ENCODE measurements around the gene BMPR2. TPM values are rescaled to one million over a fixed set of nuclear protein-coding genes. Genes with fewer than 3 reads are reported as not detected.
A peak's percentile ranks its signal among the peaks of the same experiment; 100 is the strongest.
"Not testable (repeated sequence)": the region's sequence is repeated elsewhere in the genome, so short reads cannot be mapped to it uniquely, and the experiment has no call there.

BMPR2 gene
- total RNA-seq, 1 experiment from 2014 or later, result 11.4 TPM

- in situ Hi-C loops (cut with HindIII; ENCODE audit: low pct_unique_long_range_greater_than_20kb, low sequenced_read_pairs), result no loop called here
- DNase-seq (ENCODE audit: low read depth, low spot score), result peak; percentile 90
Observed at GRCh38 chr2:202494300-202495229, 118.4 kb downstream of the BMPR2 start.

GRCh38 chr2:202495230-202495604, 119.1 kb downstream of the BMPR2 start:
- DNase-seq (ENCODE audit: low read depth, low spot score), result no peak
- in situ Hi-C loops (cut with HindIII; ENCODE audit: low pct_unique_long_range_greater_than_20kb, low sequenced_read_pairs), result no loop called here

GRCh38 chr2:202496835-202497472, 120.8 kb downstream of the BMPR2 start:
- DNase-seq (ENCODE audit: low read depth, low spot score); in situ Hi-C loops (cut with HindIII; ENCODE audit: low pct_unique_long_range_greater_than_20kb, low sequenced_read_pairs): not testable (repeated sequence)

- in situ Hi-C loops (cut with HindIII; ENCODE audit: low pct_unique_long_range_greater_than_20kb, low sequenced_read_pairs); DNase-seq (ENCODE audit: low read depth, low spot score): not testable (repeated sequence)
Observed at GRCh38 chr2:202497473-202497866, 121.3 kb downstream of the BMPR2 start.

GRCh38 chr2:202499841-202500240, 123.7 kb downstream of the BMPR2 start:
- in situ Hi-C loops (cut with HindIII; ENCODE audit: low pct_unique_long_range_greater_than_20kb, low sequenced_read_pairs); DNase-seq (ENCODE audit: low read depth, low spot score): not testable (repeated sequence)

GRCh38 chr2:202503276-202503675, 127.1 kb downstream of the BMPR2 start:
- DNase-seq (ENCODE audit: low read depth, low spot score); in situ Hi-C loops (cut with HindIII; ENCODE audit: low pct_unique_long_range_greater_than_20kb, low sequenced_read_pairs): not testable (repeated sequence)

GRCh38 chr2:202508686-202509085, 132.6 kb downstream of the BMPR2 start:
- no peak for DNase-seq (ENCODE audit: low read depth, low spot score)
- in situ Hi-C loops (cut with HindIII; ENCODE audit: low pct_unique_long_range_greater_than_20kb, low sequenced_read_pairs), result no loop called here

GRCh38 chr2:202510911-202511310, 134.8 kb downstream of the BMPR2 start:
- in situ Hi-C loops (cut with HindIII; ENCODE audit: low pct_unique_long_range_greater_than_20kb, low sequenced_read_pairs), result no loop called here
- DNase-seq (ENCODE audit: low read depth, low spot score), result no peak

GRCh38 chr2:202512176-202512575, 136.0 kb downstream of the BMPR2 start:
- in situ Hi-C loops (cut with HindIII; ENCODE audit: low pct_unique_long_range_greater_than_20kb, low sequenced_read_pairs), result no loop called here
- DNase-seq (ENCODE audit: low read depth, low spot score), result no peak

- DNase-seq (ENCODE audit: low read depth, low spot score), result no peak
- in situ Hi-C loops (cut with HindIII; ENCODE audit: low pct_unique_long_range_greater_than_20kb, low sequenced_read_pairs), result no loop called here
Observed at GRCh38 chr2:202514732-202515131, 138.6 kb downstream of the BMPR2 start.

- no peak for DNase-seq (ENCODE audit: low read depth, low spot score)
- in situ Hi-C loops (cut with HindIII; ENCODE audit: low pct_unique_long_range_greater_than_20kb, low sequenced_read_pairs), result no loop called here
Observed at GRCh38 chr2:202519453-202519852, 143.3 kb downstream of the BMPR2 start.

- in situ Hi-C loops (cut with HindIII; ENCODE audit: low pct_unique_long_range_greater_than_20kb, low sequenced_read_pairs), result no loop called here
- DNase-seq (ENCODE audit: low read depth, low spot score), result no peak
Observed at GRCh38 chr2:202521470-202521869, 145.3 kb downstream of the BMPR2 start.

- DNase-seq (ENCODE audit: low read depth, low spot score), result no peak
- in situ Hi-C loops (cut with HindIII; ENCODE audit: low pct_unique_long_range_greater_than_20kb, low sequenced_read_pairs), result no loop called here
Observed at GRCh38 chr2:202529389-202529788, 153.3 kb downstream of the BMPR2 start.

GRCh38 chr2:202530038-202530437, 153.9 kb downstream of the BMPR2 start:
- in situ Hi-C loops (cut with HindIII; ENCODE audit: low pct_unique_long_range_greater_than_20kb, low sequenced_read_pairs), result no loop called here
- DNase-seq (ENCODE audit: low read depth, low spot score), result no peak

GRCh38 chr2:202535290-202535689, 159.2 kb downstream of the BMPR2 start:
- DNase-seq (ENCODE audit: low read depth, low spot score); in situ Hi-C loops (cut with HindIII; ENCODE audit: low pct_unique_long_range_greater_than_20kb, low sequenced_read_pairs): not testable (repeated sequence)

GRCh38 chr2:202541137-202541536, 165.0 kb downstream of the BMPR2 start:
- in situ Hi-C loops (cut with HindIII; ENCODE audit: low pct_unique_long_range_greater_than_20kb, low sequenced_read_pairs), result no loop called here
- no peak for DNase-seq (ENCODE audit: low read depth, low spot score)

- in situ Hi-C loops (cut with HindIII; ENCODE audit: low pct_unique_long_range_greater_than_20kb, low sequenced_read_pairs), result no loop called here
- no peak for DNase-seq (ENCODE audit: low read depth, low spot score)
Observed at GRCh38 chr2:202542142-202542541, 166.0 kb downstream of the BMPR2 start.

GRCh38 chr2:202545523-202545922, 169.4 kb downstream of the BMPR2 start:
- DNase-seq (ENCODE audit: low read depth, low spot score), result no peak
- in situ Hi-C loops (cut with HindIII; ENCODE audit: low pct_unique_long_range_greater_than_20kb, low sequenced_read_pairs), result no loop called here

- in situ Hi-C loops (cut with HindIII; ENCODE audit: low pct_unique_long_range_greater_than_20kb, low sequenced_read_pairs), result no loop called here
- DNase-seq (ENCODE audit: low read depth, low spot score), result no peak
Observed at GRCh38 chr2:202545931-202546330, 169.8 kb downstream of the BMPR2 start.
